HepG2 (cell line): ENCODE results near the gene IL17C. TPM values are rescaled to one million over a fixed set of nuclear protein-coding genes. Genes with fewer than 3 reads are reported as not detected.
A peak's percentile ranks its signal among the peaks of the same experiment; 100 is the strongest.

ENCODE experiments used
- ATF7 ChIP-seq, 2 experiments: fragments of 450-650 bp in 1 of 2; sonication (generic) in 1 of 2; formaldehyde crosslinking in 1 of 2; IDR thresholded peaks; 2 replicates each; pipeline versions ENCODE4 v1.4.0 to v1.6.1; 2016 to 2020; ENCODE audit warnings: antibody characterized with exemption in 1 of 2, mild to moderate bottlenecking in 1 of 2, missing genetic modification reagents in 1 of 2
- MLLT10 ChIP-seq: sonication (generic); formaldehyde crosslinking; IDR thresholded peaks from 2 replicates; pipeline ENCODE4 v1.4.0; 2020; ENCODE audit warnings: missing genetic modification reagents
- MXD4 ChIP-seq: IDR thresholded peaks from 2 replicates; pipeline ENCODE4 v1.6.1; 2016; ENCODE audit warnings: mild to moderate bottlenecking, missing biosample characterization, missing genetic modification reagents
- PHF8 ChIP-seq: sonication (generic); formaldehyde crosslinking; IDR thresholded peaks from 2 replicates; pipeline ENCODE4 v1.5.0; 2020; ENCODE audit warnings: missing genetic modification reagents
- RNF2 ChIP-seq: fragments of 450-650 bp; conservative IDR thresholded peaks from 2 replicates; pipeline ENCODE4 v1.6.1; 2016; ENCODE audit warnings: low read depth
- RXRB ChIP-seq: IDR thresholded peaks from 2 replicates; pipeline ENCODE4 v1.6.1; 2016; ENCODE audit warnings: borderline replicate concordance, missing genetic modification reagents, missing compliant biosample characterization
- SMAD9 ChIP-seq: sonication (generic); formaldehyde crosslinking; IDR thresholded peaks from 2 replicates; pipeline ENCODE4 v1.5.1; 2020; ENCODE audit warnings: mild to moderate bottlenecking, missing genetic modification reagents
- SNRNP70 ChIP-seq: fragments of 200-400 bp; formaldehyde crosslinking; IDR thresholded peaks from 2 replicates; pipeline ENCODE4 v1.6.1; 2017; ENCODE audit warnings: mild to moderate bottlenecking, low read depth, low read length, moderate library complexity
- ZKSCAN8 ChIP-seq: IDR thresholded peaks from 2 replicates; pipeline ENCODE4 v1.6.1; 2016; ENCODE audit warnings: borderline replicate concordance, missing genetic modification reagents, missing compliant biosample characterization
- ZNF224 ChIP-seq: sonication (generic); formaldehyde crosslinking; IDR thresholded peaks from 2 replicates; pipeline ENCODE4 v1.5.0; 2020; ENCODE audit warnings: mild to moderate bottlenecking, missing genetic modification reagents
- ZNF605 ChIP-seq: sonication (generic); formaldehyde crosslinking; IDR thresholded peaks from 2 replicates; pipeline ENCODE4 v1.8.0; 2022; ENCODE audit warnings: mild to moderate bottlenecking, missing genetic modification reagents
- ZNF772 ChIP-seq: sonication (generic); formaldehyde crosslinking; IDR thresholded peaks from 2 replicates; pipeline ENCODE4 v1.5.0; 2020; ENCODE audit warnings: mild to moderate bottlenecking, missing genetic modification reagents
- ZSCAN31 ChIP-seq: sonication (generic); formaldehyde crosslinking; IDR thresholded peaks from 2 replicates; pipeline ENCODE4 v1.5.0; 2020; ENCODE audit warnings: low read depth, mild to moderate bottlenecking, missing genetic modification reagents
- polyA plus RNA-seq, 8 experiments: library from polyadenylated mRNA; depleted of rRNA in 3 of 8; stranded (reverse) in 7 of 8; unstranded in 1 of 8; fragments of >200 nt; fragmentation: Illumina TruSeq in 4 of 8; extraction: Trizol in 4 of 8; gene quantifications; 2 replicates each; pipeline versions ENCODE4 v1.2.1 to v1.2.3, GENCODE V29; 2011 to 2016; ENCODE audit warnings: low read depth in 4 of 8, missing spikeins in 1 of 8, mixed read lengths in 1 of 8; ENCODE audit not compliant: insufficient read depth in 1 of 8
- total RNA-seq, 5 experiments: library from RNA; depleted of rRNA; stranded (reverse); fragments of >200 nt; fragmentation: Illumina TruSeq; extraction: Trizol; gene quantifications; 2 replicates each; pipeline ENCODE4 v1.2.3, GENCODE V29; 2016; ENCODE audit warnings: low read depth in 1 of 5
- TF ChIP-seq, protein P1 (sequence below): sonication (generic); formaldehyde crosslinking; IDR thresholded peaks from 2 replicates; pipeline ENCODE4 v1.5.1; 2020; ENCODE audit warnings: mild to moderate bottlenecking, moderate library complexity, missing genetic modification reagents
- TF ChIP-seq, protein P2 (sequence below): sonication (generic); formaldehyde crosslinking; IDR thresholded peaks from 2 replicates; pipeline ENCODE4 v1.9.0; 2021; ENCODE audit warnings: missing genetic modification reagents, borderline replicate concordance
- TF ChIP-seq, protein P3 (sequence below), 2 experiments: sonication (generic) in 1 of 2; formaldehyde crosslinking in 1 of 2; IDR thresholded peaks; 2 replicates each; pipeline versions ENCODE4 v1.4.0 to v1.6.1; 2016 to 2020; ENCODE audit warnings: borderline replicate concordance in 1 of 2, low read depth in 1 of 2, mild to moderate bottlenecking in 1 of 2, missing genetic modification reagents in 1 of 2
- TF ChIP-seq, protein P4 (sequence below): sonication (generic); formaldehyde crosslinking; conservative IDR thresholded peaks from 2 replicates; pipeline ENCODE4 v1.5.0; 2020; ENCODE audit warnings: missing genetic modification reagents

The IL17C gene
- total and polyA plus RNA-seq, 2 of the 13 experiments (the other 11 are each of a cell fraction or from before 2014, with no cell fraction given), result not detected

DNA sequence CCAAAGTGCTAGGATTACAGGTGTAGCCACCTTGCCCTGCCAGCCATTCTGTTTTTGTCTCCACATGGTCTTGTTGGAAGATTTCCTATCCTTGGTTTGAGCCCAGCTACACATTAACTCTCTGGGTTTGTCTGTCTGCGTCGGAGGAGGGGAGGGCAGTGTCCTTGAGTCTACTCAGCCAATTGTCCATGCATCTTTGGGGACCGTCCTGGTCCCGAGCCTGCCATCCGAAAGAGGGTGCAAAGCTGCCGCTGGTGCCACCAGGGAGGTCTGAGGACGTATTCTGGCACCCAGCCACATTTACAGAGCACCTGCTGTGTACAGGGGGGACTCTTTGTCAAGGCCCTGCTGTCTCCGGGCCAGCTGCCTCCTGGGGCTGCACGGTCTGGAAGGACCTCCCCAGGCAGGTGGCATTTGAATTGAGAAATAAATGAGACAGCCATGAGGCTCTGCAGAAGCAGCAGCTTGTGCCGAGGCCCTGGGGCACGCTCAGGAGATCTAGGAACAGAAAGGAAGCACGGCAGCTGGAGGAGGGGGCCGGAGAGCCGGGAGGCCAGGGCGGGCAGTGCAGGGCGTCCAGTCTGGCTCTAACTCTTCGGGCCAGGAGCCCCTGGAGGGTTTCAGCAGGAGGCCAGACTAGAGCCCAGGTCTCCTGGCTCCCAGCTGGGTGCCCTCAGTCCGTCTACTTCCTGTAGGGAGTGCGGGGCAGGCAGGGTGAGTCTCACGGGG lies 11.0 kb downstream of the IL17C start (continued):
- TF ChIP-seq RXRB (CRISPR knock-in tag) (no peak), ZKSCAN8 (CRISPR knock-in tag) (0 out of 2 replicates have a peak, but pooled peaks have one; percentile 52), RNF2 (no peak), SMAD9 (CRISPR knock-in tag) (no peak), MXD4 (peak; percentile 71), ZSCAN31 (CRISPR knock-in tag) (0 out of 2 replicates have a peak, but pooled peaks have one; percentile 30), ZNF772 (peak; percentile 72; the same call in 1 of the 2 replicates), ZNF224 (CRISPR knock-in tag) (no peak), ZNF605 (CRISPR knock-in tag) (no peak; the same call in 1 of the 2 replicates), MLLT10 (CRISPR knock-in tag) (no peak), PHF8 (peak; percentile 42), SNRNP70 (no peak), ATF7 (IDR thresholded peaks at IDR 0.05) (no peak), ATF7 (CRISPR knock-in tag; IDR thresholded peaks at IDR 0.05) (no peak)
- TF ChIP-seq, protein P1, sequence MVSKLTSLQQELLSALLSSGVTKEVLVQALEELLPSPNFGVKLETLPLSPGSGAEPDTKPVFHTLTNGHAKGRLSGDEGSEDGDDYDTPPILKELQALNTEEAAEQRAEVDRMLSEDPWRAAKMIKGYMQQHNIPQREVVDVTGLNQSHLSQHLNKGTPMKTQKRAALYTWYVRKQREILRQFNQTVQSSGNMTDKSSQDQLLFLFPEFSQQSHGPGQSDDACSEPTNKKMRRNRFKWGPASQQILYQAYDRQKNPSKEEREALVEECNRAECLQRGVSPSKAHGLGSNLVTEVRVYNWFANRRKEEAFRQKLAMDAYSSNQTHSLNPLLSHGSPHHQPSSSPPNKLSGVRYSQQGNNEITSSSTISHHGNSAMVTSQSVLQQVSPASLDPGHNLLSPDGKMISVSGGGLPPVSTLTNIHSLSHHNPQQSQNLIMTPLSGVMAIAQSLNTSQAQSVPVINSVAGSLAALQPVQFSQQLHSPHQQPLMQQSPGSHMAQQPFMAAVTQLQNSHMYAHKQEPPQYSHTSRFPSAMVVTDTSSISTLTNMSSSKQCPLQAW (CRISPR knock-in tag), result peak; percentile 75
- TF ChIP-seq, protein P2, sequence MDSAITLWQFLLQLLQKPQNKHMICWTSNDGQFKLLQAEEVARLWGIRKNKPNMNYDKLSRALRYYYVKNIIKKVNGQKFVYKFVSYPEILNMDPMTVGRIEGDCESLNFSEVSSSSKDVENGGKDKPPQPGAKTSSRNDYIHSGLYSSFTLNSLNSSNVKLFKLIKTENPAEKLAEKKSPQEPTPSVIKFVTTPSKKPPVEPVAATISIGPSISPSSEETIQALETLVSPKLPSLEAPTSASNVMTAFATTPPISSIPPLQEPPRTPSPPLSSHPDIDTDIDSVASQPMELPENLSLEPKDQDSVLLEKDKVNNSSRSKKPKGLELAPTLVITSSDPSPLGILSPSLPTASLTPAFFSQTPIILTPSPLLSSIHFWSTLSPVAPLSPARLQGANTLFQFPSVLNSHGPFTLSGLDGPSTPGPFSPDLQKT (CRISPR knock-in tag), result no peak
- TF ChIP-seq, protein P3, sequence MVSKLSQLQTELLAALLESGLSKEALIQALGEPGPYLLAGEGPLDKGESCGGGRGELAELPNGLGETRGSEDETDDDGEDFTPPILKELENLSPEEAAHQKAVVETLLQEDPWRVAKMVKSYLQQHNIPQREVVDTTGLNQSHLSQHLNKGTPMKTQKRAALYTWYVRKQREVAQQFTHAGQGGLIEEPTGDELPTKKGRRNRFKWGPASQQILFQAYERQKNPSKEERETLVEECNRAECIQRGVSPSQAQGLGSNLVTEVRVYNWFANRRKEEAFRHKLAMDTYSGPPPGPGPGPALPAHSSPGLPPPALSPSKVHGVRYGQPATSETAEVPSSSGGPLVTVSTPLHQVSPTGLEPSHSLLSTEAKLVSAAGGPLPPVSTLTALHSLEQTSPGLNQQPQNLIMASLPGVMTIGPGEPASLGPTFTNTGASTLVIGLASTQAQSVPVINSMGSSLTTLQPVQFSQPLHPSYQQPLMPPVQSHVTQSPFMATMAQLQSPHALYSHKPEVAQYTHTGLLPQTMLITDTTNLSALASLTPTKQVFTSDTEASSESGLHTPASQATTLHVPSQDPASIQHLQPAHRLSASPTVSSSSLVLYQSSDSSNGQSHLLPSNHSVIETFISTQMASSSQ (IDR thresholded peaks at IDR 0.05; ENCODE audit: low read depth), result 0 out of 2 replicates have a peak, but pooled peaks have one; percentile 9
- TF ChIP-seq, protein P3 (CRISPR knock-in tag; IDR thresholded peaks at IDR 0.05; ENCODE audit: borderline replicate concordance), result peak; percentile 40; the same call in 1 of the 2 replicates
- TF ChIP-seq, protein P4, sequence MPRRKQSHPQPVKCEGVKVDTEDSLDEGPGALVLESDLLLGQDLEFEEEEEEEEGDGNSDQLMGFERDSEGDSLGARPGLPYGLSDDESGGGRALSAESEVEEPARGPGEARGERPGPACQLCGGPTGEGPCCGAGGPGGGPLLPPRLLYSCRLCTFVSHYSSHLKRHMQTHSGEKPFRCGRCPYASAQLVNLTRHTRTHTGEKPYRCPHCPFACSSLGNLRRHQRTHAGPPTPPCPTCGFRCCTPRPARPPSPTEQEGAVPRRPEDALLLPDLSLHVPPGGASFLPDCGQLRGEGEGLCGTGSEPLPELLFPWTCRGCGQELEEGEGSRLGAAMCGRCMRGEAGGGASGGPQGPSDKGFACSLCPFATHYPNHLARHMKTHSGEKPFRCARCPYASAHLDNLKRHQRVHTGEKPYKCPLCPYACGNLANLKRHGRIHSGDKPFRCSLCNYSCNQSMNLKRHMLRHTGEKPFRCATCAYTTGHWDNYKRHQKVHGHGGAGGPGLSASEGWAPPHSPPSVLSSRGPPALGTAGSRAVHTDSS (CRISPR knock-in tag), result no peak
